ENCODE data around the gene ARHGAP18. TPM values are rescaled to one million over a fixed set of nuclear protein-coding genes. Genes with fewer than 3 reads are reported as not detected.

The ARHGAP18 gene
- total and polyA plus RNA-seq, 2 of the 13 experiments (the other 11 are each of a cell fraction or from before 2014, with no cell fraction given): 58.2 to 115 TPM

DNA sequence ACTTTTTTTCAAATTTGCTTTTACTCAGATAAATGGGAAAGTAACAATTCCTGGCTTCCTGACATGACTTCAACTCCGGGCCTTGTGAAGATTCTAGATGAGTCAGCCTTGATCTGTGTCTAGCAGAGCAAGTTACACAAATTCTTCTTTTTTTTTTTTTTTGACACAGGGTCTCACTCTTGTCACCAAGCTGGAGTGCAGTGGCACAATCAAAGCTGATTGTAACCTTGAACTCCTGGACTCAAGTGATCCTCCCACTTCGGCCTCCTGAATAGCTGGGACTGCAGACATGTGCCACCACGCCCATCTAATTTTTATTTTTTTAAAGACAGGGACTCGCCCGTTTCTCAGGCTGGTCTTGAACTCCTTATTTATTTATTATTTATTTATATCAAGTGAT lies 7.3 kb upstream of the ARHGAP18 start (continued):
- TF ChIP-seq ZNF839 (CRISPR knock-in tag; IDR thresholded peaks at IDR 0.05; ENCODE audit: borderline replicate concordance): no peak
- TF ChIP-seq, protein P1, sequence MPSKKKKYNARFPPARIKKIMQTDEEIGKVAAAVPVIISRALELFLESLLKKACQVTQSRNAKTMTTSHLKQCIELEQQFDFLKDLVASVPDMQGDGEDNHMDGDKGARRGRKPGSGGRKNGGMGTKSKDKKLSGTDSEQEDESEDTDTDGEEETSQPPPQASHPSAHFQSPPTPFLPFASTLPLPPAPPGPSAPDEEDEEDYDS (CRISPR knock-in tag; IDR thresholded peaks at IDR 0.05): 0 out of 2 replicates have a peak, but pooled peaks have one; percentile 21
- 0 out of 2 replicates have a peak, but pooled peaks have one; percentile 75 for TF ChIP-seq ZNF136 (CRISPR knock-in tag; IDR thresholded peaks at IDR 0.05; ENCODE audit: low read depth)
- peak; percentile 89 for TF ChIP-seq TEAD3 (CRISPR knock-in tag; optimal IDR thresholded peaks at IDR 0.05; ENCODE audit: borderline replicate concordance)
- TF ChIP-seq NFYB (CRISPR knock-in tag; IDR thresholded peaks at IDR 0.05): 0 out of 2 replicates have a peak, but pooled peaks have one; percentile 10
- TF ChIP-seq, protein P2, sequence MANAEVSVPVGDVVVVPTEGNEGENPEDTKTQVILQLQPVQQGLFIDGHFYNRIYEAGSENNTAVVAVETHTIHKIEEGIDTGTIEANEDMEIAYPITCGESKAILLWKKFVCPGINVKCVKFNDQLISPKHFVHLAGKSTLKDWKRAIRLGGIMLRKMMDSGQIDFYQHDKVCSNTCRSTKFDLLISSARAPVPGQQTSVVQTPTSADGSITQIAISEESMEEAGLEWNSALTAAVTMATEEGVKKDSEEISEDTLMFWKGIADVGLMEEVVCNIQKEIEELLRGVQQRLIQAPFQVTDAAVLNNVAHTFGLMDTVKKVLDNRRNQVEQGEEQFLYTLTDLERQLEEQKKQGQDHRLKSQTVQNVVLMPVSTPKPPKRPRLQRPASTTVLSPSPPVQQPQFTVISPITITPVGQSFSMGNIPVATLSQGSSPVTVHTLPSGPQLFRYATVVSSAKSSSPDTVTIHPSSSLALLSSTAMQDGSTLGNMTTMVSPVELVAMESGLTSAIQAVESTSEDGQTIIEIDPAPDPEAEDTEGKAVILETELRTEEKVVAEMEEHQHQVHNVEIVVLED (CRISPR knock-in tag; IDR thresholded peaks at IDR 0.05; ENCODE audit: borderline replicate concordance): peak; percentile 25; the same call in 1 of the 2 replicates
- no peak for TF ChIP-seq ZNF768 (CRISPR knock-in tag; IDR thresholded peaks at IDR 0.05)
- TF ChIP-seq ZKSCAN8 (CRISPR knock-in tag; IDR thresholded peaks at IDR 0.05; ENCODE audit: borderline replicate concordance): peak; percentile 85
- TF ChIP-seq ZNF12 (CRISPR knock-in tag; IDR thresholded peaks at IDR 0.05): peak; percentile 38; the same call in 1 of the 2 replicates
- TF ChIP-seq, protein P3, sequence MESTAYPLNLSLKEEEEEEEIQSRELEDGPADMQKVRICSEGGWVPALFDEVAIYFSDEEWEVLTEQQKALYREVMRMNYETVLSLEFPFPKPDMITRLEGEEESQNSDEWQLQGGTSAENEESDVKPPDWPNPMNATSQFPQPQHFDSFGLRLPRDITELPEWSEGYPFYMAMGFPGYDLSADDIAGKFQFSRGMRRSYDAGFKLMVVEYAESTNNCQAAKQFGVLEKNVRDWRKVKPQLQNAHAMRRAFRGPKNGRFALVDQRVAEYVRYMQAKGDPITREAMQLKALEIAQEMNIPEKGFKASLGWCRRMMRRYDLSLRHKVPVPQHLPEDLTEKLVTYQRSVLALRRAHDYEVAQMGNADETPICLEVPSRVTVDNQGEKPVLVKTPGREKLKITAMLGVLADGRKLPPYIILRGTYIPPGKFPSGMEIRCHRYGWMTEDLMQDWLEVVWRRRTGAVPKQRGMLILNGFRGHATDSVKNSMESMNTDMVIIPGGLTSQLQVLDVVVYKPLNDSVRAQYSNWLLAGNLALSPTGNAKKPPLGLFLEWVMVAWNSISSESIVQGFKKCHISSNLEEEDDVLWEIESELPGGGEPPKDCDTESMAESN (CRISPR knock-in tag; conservative IDR thresholded peaks at IDR 0.05): 0 out of 2 replicates have a peak, but pooled peaks have one; percentile 50
- peak; percentile 63 for TF ChIP-seq BHLHE40 (IDR thresholded peaks at IDR 0.05; ENCODE audit: low read length)
- peak; percentile 77; the same call in 1 of the 2 replicates for TF ChIP-seq KLF12 (CRISPR knock-in tag; IDR thresholded peaks at IDR 0.05; ENCODE audit: borderline replicate concordance)
- peak; percentile 83; the same call in 1 of the 2 replicates for TF ChIP-seq SMAD3 (CRISPR knock-in tag; IDR thresholded peaks at IDR 0.05)
- TF ChIP-seq, protein P4, sequence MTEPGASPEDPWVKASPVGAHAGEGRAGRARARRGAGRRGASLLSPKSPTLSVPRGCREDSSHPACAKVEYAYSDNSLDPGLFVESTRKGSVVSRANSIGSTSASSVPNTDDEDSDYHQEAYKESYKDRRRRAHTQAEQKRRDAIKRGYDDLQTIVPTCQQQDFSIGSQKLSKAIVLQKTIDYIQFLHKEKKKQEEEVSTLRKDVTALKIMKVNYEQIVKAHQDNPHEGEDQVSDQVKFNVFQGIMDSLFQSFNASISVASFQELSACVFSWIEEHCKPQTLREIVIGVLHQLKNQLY (CRISPR knock-in tag; IDR thresholded peaks at IDR 0.05): peak; percentile 26; the same call in 1 of the 2 replicates
- no peak for TF ChIP-seq ZNF563 (CRISPR knock-in tag; IDR thresholded peaks at IDR 0.05)
- peak; percentile 96 for TF ChIP-seq HMG20A (CRISPR knock-in tag; IDR thresholded peaks at IDR 0.05; ENCODE audit: borderline replicate concordance)
- no peak for TF ChIP-seq PHB2 (IDR thresholded peaks at IDR 0.05; ENCODE audit: partially characterized antibody)
- peak; percentile 76; the same call in 1 of the 2 replicates for TF ChIP-seq NFIC (IDR thresholded peaks at IDR 0.05; ENCODE audit: low read length)
- peak; percentile 94 for TF ChIP-seq KLF6 (CRISPR knock-in tag; IDR thresholded peaks at IDR 0.05)
- peak; percentile 78; the same call in 1 of the 2 replicates for TF ChIP-seq MBD4 (IDR thresholded peaks at IDR 0.05; ENCODE audit: borderline replicate concordance, low read length)
- peak; percentile 46; the same call in 1 of the 2 replicates for TF ChIP-seq ZNF792 (CRISPR knock-in tag; IDR thresholded peaks at IDR 0.05)
- TF ChIP-seq ZNF510 (CRISPR knock-in tag; IDR thresholded peaks at IDR 0.05; ENCODE audit: low read depth): 0 out of 2 replicates have a peak, but pooled peaks have one; percentile 40
- peak; percentile 64 for TF ChIP-seq FOXK1 (CRISPR knock-in tag; IDR thresholded peaks at IDR 0.05; ENCODE audit: borderline replicate concordance, low read depth)
- TF ChIP-seq SP4 (CRISPR knock-in tag; IDR thresholded peaks at IDR 0.05): 0 out of 2 replicates have a peak, but pooled peaks have one; percentile 29
- peak; percentile 75 for TF ChIP-seq DPF2 (CRISPR knock-in tag; IDR thresholded peaks at IDR 0.05; ENCODE audit: borderline replicate concordance, low read depth)
- TF ChIP-seq KLF9 (CRISPR knock-in tag; IDR thresholded peaks at IDR 0.05; ENCODE audit: low read depth): peak; percentile 73; the same call in 1 of the 2 replicates
- peak; percentile 36; the same call in 1 of the 2 replicates for TF ChIP-seq ATM (IDR thresholded peaks at IDR 0.05; ENCODE audit: borderline replicate concordance)
- peak; percentile 89; the same call in 1 of the 2 replicates for TF ChIP-seq MEIS1 (CRISPR knock-in tag; IDR thresholded peaks at IDR 0.05; ENCODE audit: borderline replicate concordance)
- TF ChIP-seq DNMT1 (CRISPR knock-in tag; IDR thresholded peaks at IDR 0.05): no peak
